ENCODE data around the gene RAB10.

DNA sequence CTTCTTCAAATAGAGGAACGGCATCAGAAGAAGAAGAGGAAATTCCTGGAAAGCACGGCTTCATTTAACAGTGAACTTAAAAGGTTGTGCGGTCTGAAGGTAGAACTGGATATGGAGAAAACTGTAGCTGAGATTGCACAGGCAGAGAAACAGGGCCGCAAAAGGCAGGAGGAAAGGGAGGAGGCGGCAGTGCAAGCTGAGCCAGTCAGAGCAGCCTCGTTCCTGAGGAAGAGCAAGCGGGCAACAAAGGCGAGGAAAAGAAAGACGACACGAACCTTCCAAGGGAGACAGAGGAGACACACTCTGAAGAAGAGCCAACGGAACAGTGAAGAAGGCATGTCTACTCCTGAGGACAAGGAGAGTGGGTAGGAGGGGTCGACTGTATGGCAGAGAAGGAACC, 116.4 kb downstream of the RAB10 start:
- no peak for TF ChIP-seq SUZ12 (IDR thresholded peaks at IDR 0.05; ENCODE audit: extremely low read depth, insufficient read depth, insufficient read length)
- TF ChIP-seq ZNF274 (IDR thresholded peaks at IDR 0.05; ENCODE audit: low read depth, low read length): no peak
- no peak for TF ChIP-seq YY1 (IDR thresholded peaks at IDR 0.05; ENCODE audit: insufficient read depth, insufficient read length)

Measured in NT2/D1 (cell line).